Stimulated activated CD4-positive, alpha-beta T cell treated with anti-CD3 and anti-CD28 coated beads, TNF-alpha, amount 100 ng/mL, for 24 hours (primary cell): ENCODE results near the gene ATRIP.
"Not testable (repeated sequence)": the region's sequence is repeated elsewhere in the genome, so short reads cannot be mapped to it uniquely, and the experiment has no call there.

Experiments
- DNase-seq, 3 experiments: peaks; one replicate each; pipeline ENCODE4 v3.0.0-alpha.2; 2020; ENCODE audit warnings: low read depth in 3 of 3

ATRIP gene

GRCh38 chr3:48446425-48447193, at the start of gene ATRIP:
ATRIP (plus strand) TSS chr3:48446737; CDS start chr3:48446846, 109 bp downstream.
- DNase-seq, result peak; percentile 76 to 87 (median 77)

GRCh38 chr3:48397767-48398681, 48.5 kb upstream of the ATRIP start:
- DNase-seq, result no peak

DNA sequence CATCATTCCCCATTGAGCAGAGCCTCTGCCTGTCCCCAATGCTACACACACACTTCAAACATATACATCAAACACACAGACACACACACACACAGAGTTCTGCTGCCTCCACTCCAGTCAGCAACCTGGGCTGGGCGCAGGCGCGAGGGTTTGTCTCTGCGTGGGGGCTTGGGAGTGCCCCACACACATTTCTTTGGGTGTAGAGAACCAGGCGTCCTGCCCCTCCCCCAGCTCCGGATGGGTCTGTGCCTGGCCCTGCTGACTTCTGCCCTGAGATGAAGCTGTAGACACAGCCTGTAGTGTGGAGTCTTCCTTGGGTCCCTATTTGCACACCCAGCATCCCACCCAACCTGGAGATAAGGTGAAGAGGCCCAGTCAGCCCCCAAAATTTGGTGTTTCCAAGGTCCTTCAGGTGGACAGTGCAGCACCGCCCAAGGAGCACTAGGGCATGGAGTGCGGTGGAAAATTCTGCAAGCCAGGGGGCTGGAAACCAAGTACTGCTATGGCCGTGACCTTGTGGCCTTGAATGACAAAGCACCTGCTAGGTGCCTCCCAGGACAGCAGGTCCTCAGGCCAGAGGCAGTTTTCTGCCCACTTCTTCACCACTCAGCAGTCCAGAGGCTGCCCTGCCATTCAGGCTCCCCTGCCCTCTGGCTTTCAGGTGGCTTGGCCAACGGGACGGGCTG, 47.7 kb upstream of the ATRIP start:
- DNase-seq, result no peak

DNA sequence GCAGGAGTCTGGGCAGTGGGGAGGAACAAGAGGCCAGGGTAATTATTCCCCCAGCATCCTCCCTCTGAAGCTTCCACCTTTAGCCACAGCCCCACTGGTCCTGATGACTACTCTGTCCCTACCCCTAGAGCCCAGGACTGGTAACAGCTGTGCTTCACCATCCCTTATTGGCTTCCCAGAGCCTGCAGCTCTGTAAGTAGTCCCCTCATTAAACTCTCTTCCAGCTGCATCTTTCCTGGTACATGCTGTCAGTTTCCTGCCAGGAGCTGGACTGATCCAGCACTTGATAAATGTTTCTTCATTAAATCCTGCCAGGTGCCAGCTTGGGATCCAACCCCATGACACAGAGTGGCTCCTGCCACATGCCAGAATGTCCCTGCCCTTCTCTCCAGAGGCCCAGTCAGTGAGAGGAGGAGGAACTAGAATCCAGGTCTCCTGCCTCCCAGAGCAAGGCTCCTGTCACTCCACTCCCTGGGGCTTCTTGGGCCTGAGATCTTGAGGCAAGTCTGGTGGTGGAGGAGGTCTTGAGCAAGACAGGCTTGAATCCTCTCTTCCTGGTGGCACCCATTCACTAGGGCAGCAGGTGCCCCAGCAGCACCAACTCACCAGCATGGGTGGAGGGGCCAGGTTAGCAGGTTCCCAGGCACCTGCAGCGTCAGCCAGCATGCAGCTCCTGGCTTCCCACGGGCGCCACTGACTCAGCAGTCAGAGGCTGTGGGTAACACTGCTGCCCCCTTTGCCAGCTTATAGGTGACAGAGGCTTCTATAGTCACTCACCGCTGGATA, 47.0 kb upstream of the ATRIP start:
- no peak for DNase-seq

DNA sequence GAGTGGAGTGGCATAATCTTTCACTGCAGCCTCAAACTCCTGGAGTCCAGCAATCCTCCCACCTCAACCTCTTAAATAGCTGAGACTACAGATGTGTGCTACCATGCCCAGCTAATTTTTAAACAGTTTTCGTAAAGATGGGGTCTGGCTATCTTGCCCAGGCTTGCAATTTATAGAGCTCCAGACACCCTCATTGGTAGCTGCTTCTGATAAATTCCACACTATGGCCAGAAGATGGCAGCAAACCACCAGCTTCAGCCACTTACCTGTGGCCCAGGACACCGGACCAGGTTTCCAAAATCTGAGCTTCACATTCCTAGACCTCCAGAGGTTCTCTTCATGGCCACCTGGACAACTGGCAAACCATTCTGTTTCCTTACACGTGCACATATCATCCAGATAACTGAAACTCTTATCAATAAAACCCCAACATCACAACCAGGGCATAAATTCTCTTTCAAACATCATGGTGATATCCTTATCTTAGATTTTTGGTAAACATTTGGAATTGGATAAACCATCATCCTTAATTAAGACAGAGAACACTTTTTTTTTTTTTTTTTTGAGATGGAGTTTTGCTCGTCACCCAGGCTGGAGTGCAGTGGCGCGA, 45.6 kb upstream of the ATRIP start:
- DNase-seq, result peak; percentile 21 to 47 (median 47)

GRCh38 chr3:48401434-48401901, 45.1 kb upstream of the ATRIP start:
- DNase-seq, result not testable (repeated sequence)

- no peak for DNase-seq
Measured at GRCh38 chr3:48402281-48402732, 44.2 kb upstream of the ATRIP start.

GRCh38 chr3:48402907-48403306, 43.6 kb upstream of the ATRIP start:
- DNase-seq, result no peak

DNA sequence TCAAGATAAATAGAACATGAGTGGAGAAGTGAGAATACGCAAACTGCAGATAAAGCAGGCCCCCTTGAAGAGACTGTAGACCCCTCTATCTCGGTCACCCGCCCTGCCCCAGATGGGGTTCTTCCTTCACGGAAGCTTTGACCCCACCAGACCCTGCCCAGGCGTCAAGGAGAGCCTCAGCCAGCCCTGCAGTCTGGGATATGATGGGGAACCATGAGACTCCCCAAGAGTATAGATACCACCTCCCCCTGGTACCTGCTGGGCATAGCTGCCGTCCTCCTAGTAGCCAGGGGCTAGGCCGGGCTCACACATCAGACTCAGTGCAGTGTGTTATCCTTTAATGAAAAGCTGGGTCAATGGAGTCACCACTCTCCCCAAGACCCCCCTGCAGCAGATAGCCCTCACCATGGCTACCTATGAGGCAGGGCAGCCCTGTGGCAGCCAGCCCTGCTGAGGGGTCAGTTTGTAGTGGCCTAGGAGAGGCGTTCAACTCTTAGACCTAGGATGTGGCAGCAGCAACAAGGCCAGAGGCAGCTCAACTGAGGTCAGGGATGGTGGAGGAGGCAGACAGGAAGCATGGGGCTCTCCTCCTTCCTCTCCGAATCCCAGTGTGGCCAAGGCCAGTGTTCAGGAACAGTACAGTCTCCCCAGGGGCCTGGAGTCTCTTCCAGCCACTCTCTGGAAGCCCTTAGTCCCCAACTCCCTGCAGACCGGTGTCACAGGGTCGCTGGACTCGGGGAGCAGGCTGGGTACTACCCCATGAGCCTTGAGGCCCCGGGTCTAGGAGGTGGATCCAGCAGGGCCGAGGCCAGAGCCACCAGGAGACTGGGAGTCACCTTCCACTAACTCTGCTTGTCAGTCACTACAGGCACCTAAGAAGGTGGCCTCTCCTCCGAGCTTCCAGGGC, 42.8 kb upstream of the ATRIP start:
- DNase-seq, result no peak

DNA sequence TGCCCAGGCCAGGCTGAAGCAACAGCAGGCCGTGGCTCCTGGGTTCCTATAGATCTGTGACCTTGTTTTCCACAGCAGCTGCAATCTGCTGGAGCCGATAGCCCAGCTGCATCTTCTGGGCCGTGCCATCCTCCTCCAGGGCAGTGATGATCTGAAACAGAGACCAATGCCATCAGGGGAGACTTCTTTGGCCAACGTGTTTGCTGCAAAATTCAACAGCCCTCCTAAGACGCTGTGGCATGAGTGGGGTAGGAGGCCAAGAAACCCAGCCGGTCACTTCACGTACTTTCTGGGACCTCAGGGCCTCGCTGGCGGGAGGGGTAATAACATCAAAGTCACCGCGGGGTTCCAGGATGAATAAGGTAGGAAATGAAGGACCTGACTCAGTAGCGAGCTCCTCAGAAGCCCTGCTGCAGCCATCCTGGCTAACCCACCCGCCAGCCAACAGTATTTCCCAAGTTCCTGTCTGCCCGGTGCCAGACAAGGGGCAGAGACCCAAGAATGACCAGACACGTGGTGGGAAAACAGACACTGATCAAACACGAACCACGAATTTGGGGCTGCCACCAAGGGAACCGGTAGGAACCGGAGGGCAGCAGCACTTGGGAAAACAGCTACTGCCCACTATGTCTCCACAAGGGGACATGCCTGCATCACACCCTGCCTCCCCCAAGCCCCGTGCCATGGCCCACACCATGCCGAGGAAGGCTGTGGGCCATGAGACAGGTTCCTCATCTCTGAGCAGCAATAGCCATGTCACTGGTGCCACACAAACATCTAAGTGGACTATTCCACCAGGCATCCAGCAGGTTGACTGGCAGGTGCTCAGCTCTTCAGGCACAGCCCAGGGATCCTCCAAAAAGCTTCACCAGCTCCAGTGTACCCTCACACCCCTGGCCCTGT, 41.8 kb upstream of the ATRIP start:
- DNase-seq, result no peak

DNA sequence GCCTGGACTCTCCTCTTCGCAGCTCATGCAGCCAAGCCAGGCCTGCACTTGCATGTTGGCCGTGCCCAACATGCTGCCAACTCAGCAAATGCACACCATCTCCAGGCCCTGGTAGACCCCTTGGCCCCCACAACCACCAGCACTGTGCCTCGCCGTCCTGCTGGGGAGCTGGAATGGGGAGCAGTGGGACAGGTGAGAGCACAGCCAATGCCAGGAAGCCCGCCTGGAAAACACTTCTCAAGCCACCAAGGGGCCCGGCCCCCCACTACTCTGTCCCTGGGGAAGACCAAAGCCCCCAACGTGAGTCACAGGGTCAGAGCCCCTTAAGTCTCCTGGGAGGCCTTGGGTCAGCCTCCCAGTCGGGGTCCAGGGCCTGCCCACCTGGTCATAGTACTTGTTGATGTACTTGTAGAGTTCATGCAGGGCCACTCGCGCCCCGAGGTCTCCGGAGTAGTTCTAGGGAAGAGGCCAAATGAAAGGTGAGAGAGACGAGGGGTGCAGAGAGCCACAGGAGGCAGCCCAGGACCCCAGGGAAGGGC, 41.1 kb upstream of the ATRIP start:
- DNase-seq, result no peak

- no peak for DNase-seq
Measured at GRCh38 chr3:48405971-48406370, 40.6 kb upstream of the ATRIP start.

DNA sequence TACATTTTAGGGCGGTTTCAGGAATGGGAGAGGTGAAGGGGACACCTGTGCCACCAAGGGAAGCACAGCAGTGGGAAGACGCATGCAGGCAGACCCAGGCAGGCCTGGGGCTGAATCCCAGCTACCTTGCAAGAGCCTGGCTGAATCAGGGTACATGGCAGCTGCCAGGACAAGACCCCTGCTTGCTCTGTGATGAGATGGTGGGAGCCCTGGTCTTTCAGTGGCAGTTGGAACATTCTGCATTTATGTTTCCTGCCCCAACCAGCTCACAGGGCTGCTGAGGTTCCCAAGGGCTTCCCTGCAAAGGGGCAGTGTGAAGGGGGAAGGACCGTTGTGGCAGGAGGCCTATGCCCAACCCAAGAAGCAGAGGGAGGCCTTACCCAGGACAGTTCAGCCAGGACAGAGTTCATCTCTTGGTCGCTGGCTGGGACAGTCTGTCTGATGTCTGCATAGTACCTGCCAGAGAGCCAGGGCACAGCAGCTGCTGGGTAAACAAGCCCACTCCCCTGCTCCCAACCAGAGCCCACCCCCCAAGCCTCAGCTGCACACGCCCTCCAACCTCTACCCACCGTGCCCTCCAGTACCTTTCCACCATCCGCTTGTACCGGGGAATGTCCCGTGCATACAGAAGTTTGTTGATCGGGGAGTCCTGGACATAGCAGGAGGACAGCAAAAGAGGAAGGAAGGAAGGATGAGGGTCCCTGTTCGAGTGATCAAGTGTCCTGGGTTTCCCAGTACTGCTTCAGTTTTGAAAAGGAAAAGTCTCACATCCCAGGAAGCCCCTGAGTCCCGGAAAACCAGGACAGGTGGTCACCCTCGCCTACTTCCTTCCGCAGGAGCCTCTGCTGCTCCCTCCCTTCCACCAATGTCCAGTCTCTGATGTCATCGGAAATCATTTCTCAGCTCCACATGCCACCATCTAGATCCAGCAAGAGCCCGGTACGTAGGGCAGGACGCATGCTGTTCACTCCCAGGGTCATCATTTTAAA, 39.8 kb upstream of the ATRIP start:
- no peak for DNase-seq

GRCh38 chr3:48407542-48408099, 38.9 kb upstream of the ATRIP start:
- no peak for DNase-seq

GRCh38 chr3:48408823-48409281, 37.7 kb upstream of the ATRIP start:
- DNase-seq, result no peak
